Upper lobe of right lung (tissue), 1 donor: ENCODE results near the gene GRN. TPM values are rescaled to one million over a fixed set of nuclear protein-coding genes. Genes with fewer than 3 reads are reported as not detected.
"Not testable (repeated sequence)": the region's sequence is repeated elsewhere in the genome, so short reads cannot be mapped to it uniquely, and the experiment has no call there.

ENCODE experiments used
- ATAC-seq: fragments of 200-7000 bp; cut with Tn5 transposase; one replicate; pipeline ENCODE4 v1.9.1; 2020; ENCODE audit warnings: mild to moderate bottlenecking, moderate library complexity
- DNase-seq: peaks from one replicate; pipeline ENCODE4 v3.0.0-alpha.2; 2020
- H3K27ac ChIP-seq: fragments of 200-600 bp; one replicate; pipeline ENCODE4 v1.8.0; 2022
- H3K27me3 ChIP-seq: fragments of 200-600 bp; one replicate; pipeline ENCODE4 v1.8.0; 2022; ENCODE audit warnings: mild to moderate bottlenecking
- H3K36me3 ChIP-seq: fragments of 200-600 bp; one replicate; pipeline ENCODE4 v1.8.0; 2022
- H3K4me1 ChIP-seq: fragments of 200-600 bp; one replicate; pipeline ENCODE4 v1.8.0; 2022
- H3K4me3 ChIP-seq: fragments of 200-600 bp; one replicate; pipeline ENCODE4 v1.8.0; 2022; ENCODE audit warnings: mild to moderate bottlenecking
- H3K9me3 ChIP-seq: fragments of 200-600 bp; one replicate; pipeline ENCODE4 v1.8.0; 2022
- intact Hi-C: fragments of 100-400 bp; cut with DNase I; formaldehyde crosslinking; loops from one replicate; pipeline ENCODE4 v1.11.0; 2022
- total RNA-seq: library from RNA; stranded (reverse); fragmentation: NEBNext Ultra II Directional; extraction: Animal tissue kit (Norgen Biotek cat#: 25700); gene quantifications from one replicate; pipeline ENCODE4 v1.2.1, GENCODE V29; 2021
- TF ChIP-seq, protein P1 (sequence below): fragments of 200-600 bp; IDR thresholded peaks from one replicate; pipeline ENCODE4 v1.8.0; 2022; ENCODE audit warnings: antibody characterized with exemption
- donor health status: DM: no; HTN: yes; CAD: no; lungs with severe emphysema.

GRN gene
- total RNA-seq, 1 donor from 2014 or later, result 722 TPM

DNA sequence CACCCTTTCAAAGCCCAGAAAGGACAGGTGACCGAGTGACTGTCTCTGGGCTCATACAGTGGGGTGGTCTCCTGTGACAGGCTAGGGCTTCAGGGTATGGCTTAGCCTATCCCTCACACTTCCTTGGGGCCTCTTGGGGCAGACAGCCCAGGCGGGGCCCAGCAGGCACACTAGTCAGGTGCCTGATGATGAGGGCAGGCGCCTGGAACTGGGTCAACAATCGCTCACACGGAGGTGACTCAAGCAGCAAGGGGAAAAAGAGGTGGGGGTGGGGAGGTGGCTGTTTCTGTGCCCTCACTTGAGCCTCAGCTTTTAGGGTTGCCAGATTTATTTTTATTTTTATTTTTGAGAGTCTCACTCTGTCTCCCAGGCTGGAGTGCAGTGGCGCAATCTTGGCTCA lies 6.4 kb upstream of the GRN start:
- Histone ChIP-seq H3K9me3 (no peaks in the 10 kb centered on the region), H3K27ac (no peak overlapping the region), H3K27me3 (no peaks in the 10 kb centered on the region), H3K4me3 (no peak overlapping the region), H3K36me3 (no peaks in the 10 kb centered on the region), H3K4me1 (peaks cover 10% of the 10 kb centered on the region)
- ATAC-seq, result peak; percentile 78
- intact Hi-C loops, result no loop called here
- TF ChIP-seq, protein P1, sequence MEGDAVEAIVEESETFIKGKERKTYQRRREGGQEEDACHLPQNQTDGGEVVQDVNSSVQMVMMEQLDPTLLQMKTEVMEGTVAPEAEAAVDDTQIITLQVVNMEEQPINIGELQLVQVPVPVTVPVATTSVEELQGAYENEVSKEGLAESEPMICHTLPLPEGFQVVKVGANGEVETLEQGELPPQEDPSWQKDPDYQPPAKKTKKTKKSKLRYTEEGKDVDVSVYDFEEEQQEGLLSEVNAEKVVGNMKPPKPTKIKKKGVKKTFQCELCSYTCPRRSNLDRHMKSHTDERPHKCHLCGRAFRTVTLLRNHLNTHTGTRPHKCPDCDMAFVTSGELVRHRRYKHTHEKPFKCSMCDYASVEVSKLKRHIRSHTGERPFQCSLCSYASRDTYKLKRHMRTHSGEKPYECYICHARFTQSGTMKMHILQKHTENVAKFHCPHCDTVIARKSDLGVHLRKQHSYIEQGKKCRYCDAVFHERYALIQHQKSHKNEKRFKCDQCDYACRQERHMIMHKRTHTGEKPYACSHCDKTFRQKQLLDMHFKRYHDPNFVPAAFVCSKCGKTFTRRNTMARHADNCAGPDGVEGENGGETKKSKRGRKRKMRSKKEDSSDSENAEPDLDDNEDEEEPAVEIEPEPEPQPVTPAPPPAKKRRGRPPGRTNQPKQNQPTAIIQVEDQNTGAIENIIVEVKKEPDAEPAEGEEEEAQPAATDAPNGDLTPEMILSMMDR, result no peak
- peak; percentile 81 for DNase-seq

DNA sequence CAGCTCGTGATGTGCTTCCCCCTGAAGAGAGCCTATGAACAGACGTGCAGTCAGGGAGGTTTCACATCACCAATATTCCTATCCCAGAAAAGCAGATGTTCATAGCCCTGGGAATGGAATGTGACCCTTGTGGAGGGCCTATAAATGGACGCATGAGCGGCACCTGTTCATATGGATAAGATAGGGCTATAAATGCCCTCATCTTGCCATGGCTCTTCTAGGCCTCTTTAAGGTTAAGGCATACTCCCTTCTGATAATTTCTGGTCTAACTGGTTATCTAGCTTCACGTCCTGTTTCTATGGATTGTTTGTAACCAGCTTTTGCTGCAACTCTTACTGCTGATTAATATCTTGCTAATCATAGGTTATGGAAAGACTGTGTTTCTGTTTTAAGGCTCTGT lies 4.5 kb upstream of the GRN start:
- H3K9me3 ChIP-seq, H3K4me1 ChIP-seq, ATAC-seq, intact Hi-C loops, H3K4me3 ChIP-seq, H3K27ac ChIP-seq, DNase-seq, H3K36me3 ChIP-seq, H3K27me3 ChIP-seq: not testable (repeated sequence)

DNA sequence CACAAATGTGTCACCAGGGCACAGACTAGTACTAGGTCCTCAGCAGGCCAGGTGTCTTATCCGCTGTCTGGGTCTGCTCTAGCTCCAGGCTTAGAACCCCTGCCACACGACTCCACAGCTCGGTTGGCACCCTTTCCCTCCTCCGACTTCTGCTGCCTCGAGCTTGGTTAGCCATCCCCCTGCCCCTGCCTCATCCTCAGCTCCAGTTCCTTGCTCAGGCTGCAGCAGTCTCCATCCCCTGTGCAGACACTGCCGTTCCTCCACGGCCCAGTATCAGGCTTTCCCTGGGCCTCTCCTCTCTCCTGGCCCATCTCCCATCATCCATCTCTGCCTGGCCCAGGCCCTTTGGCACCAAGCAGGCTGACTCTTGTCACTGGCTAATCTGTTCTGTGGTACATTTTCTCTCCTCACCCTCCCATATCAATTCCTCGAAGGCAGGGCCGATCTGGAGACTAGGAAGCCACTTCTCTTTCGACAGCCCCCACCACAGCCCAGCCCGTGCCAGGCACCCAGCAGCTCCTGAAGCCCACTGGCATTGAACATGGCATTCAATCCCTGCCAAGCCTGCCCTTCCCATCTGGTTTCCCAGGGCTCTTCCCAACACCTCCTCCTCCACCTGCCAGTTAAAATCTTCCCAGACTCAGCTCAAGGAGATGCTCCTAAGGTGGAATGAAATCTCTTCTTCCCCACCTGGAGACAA lies 1.4 kb upstream of the GRN start:
- H3K4me1 ChIP-seq, result peaks cover 6% of the 10 kb centered on the region
- no peaks in the 10 kb centered on the region for H3K36me3 ChIP-seq
- no peak overlapping the region for H3K27ac ChIP-seq
- ATAC-seq (no peak), DNase-seq (no peak)
- no peaks in the 10 kb centered on the region for H3K27me3 ChIP-seq
- intact Hi-C loops, result no loop called here
- TF ChIP-seq, protein P1, result no peak
- H3K9me3 ChIP-seq, result no peaks in the 10 kb centered on the region
- H3K4me3 ChIP-seq, result no peak overlapping the region

DNA sequence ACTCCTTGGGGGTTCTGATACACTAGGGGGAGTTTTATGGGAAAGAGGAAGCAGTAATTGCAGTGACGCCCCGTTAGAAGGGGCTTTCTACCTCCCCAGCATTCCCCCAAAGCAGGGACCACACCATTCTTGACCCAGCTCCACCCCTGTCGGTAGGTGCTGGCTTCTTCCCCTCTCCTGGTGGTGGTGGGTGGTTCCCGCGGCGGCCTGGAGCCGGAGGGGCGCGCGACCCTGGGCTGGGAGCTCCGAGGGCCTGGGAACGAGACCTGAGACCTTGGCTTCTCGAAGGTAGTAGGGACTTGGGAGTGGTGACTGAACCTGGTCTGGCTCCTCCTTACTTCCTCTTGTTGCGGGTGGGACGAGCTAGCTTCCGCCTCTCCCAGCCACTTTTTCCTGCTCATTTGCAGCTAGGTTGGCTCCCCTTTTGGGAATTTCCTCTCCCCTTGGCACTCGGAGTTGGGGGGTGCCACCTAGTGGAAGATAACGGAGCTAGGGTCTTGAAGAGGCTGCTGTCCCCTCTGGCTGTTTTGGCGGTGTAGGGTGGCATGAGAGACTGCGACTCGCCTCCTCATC lies 438 bp downstream of the GRN start:
- DNase-seq (no peak), ATAC-seq (peak; percentile 43)
- Histone ChIP-seq H3K4me3 (peak overlapping the region; percentile 96), H3K36me3 (peaks cover 13% of the 10 kb centered on the region), H3K9me3 (no peaks in the 10 kb centered on the region), H3K27ac (peak overlapping the region; percentile 86), H3K27me3 (no peaks in the 10 kb centered on the region), H3K4me1 (peaks cover 6% of the 10 kb centered on the region)
- TF ChIP-seq, protein P1, result peak; percentile 43
- intact Hi-C loops, result no loop called here

DNA sequence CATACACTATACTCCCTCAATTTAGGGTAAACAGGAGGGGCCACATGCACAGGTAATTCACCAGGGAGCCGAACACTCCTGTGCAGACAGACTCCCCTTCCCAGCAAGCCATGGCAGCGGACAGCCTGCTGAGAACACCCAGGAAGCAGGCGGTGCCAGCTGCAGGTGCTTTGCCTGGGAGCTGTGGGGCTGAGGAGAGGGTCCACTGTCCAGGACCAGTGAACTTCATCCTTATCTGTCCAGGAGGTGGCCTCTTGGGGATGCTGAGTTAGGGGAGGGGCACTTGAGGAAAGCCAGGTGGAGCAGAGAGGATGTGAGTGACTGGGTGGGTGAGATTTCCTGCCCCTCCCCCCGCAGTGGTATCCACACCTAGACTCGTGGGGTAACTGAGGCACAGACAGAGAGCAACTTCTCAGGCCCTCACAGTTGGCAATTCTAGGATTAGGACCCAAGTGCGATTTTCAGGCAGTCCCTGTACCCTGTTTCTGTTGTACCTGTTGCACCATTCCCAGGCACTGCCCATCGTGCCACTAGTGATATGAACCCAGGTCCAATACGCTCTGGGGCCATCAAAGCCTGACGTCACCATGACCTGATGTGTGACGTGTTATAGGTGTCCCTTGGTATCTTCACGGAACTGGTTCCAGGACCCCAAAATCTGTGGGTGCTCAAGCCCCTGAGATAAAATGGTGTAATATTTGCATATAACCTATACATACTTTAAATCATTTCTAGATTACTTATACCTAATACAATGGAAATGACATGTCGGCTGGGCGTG lies 1.2 kb downstream of the GRN start:
- Histone ChIP-seq H3K4me1 (peaks cover 6% of the 10 kb centered on the region), H3K4me3 (peak overlapping the region; percentile 96), H3K9me3 (no peaks in the 10 kb centered on the region), H3K27me3 (no peaks in the 10 kb centered on the region), H3K36me3 (peaks cover 20% of the 10 kb centered on the region), H3K27ac (peak overlapping the region; percentile 86)
- no peak for ATAC-seq
- TF ChIP-seq, protein P1, result no peak
- DNase-seq, result no peak
- intact Hi-C loops, result no loop called here

DNA sequence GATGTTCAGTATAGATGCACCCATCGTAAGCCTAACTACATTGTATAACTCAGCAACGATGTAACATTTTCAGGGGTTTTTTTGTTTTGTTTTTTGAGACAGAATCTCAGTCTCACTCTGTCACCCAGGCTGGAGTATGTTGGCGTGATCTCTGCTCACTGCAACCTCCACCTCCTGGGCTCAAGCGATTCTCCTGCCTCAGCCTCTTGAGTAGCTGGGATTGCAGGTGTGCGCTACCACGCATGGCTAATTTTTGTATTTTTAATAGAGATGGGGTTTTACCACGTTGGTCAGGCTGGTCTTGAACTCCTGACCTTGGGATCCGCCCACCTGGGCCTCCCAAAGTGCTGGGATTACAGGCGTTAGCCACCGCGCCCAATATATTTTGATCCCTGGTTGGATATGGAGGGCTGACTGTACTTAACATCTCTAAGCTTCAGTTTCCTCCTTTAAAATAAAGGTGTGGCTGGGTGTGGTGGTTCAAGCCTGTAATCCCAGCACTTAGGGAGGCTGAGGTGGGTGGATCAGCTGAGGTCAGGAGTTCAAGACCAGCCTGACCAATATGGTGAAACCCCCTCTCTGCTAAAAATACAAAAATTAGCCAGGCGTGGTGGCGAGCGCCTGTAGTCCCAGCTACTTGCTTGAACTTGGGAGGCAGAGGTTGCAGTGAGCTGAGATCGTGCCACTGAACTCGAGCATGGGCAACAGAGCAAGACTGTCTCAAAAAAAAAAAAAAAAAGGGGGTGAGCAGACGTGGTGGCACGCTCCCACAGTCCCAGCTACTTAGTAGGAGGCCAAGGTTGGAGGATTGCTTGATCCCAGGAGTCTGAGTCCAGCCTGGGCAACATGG lies 2.3 kb downstream of the GRN start:
- H3K4me3 ChIP-seq, H3K27me3 ChIP-seq, ATAC-seq, DNase-seq, intact Hi-C loops, H3K9me3 ChIP-seq, H3K27ac ChIP-seq, H3K4me1 ChIP-seq: not testable (repeated sequence)
- H3K36me3 ChIP-seq, result peaks cover 32% of the 10 kb centered on the region
